ENCODE data around the gene ADORA2A.
"Not testable (repeated sequence)": the region's sequence is repeated elsewhere in the genome, so short reads cannot be mapped to it uniquely, and the experiment has no call there.

- not testable (repeated sequence) for TF ChIP-seq CTCF, POLR2A (IDR thresholded peaks at IDR 0.05)
Observed at GRCh38 chr22:24489434-24489833, 62.0 kb downstream of the ADORA2A start.
